Liver (tissue), 9 donors: ENCODE data around the gene FOXK1. TPM values are rescaled to one million over a fixed set of nuclear protein-coding genes. Genes with fewer than 3 reads are reported as not detected.

ENCODE experiments used
- DNase-seq: peaks from one replicate; pipeline ENCODE4 v3.0.0-alpha.2; 2017; ENCODE audit warnings: low spot score
- H3K27ac ChIP-seq, 2 donors: one replicate each; pipeline ENCODE4 v1.7.0; 2013; ENCODE audit warnings: inconsistent platforms in 2 of 2, low read length in 2 of 2, control low read depth in 1 of 2, low read depth in 1 of 2, mild to moderate bottlenecking in 1 of 2
- H3K27me3 ChIP-seq, 4 donors: one replicate each; pipeline versions ENCODE4 v1.6.1 to v1.7.0; 2013; ENCODE audit warnings: low read length in 3 of 4, inconsistent platforms in 1 of 4, mild to moderate bottlenecking in 1 of 4, moderate library complexity in 1 of 4; ENCODE audit not compliant: control insufficient read depth in 4 of 4, insufficient read depth in 4 of 4
- H3K36me3 ChIP-seq, 4 donors: one replicate each; pipeline versions ENCODE4 v1.6.1 to v1.7.0; 2013; ENCODE audit warnings: low read length in 3 of 4, mild to moderate bottlenecking in 3 of 4, low read depth in 1 of 4, moderate library complexity in 1 of 4; ENCODE audit not compliant: control insufficient read depth in 4 of 4, insufficient read depth in 3 of 4
- H3K4me1 ChIP-seq, 4 donors: one replicate each; pipeline versions ENCODE4 v1.6.1 to v1.7.0; 2013; ENCODE audit warnings: low read length in 3 of 4, mild to moderate bottlenecking in 3 of 4, moderate library complexity in 1 of 4; ENCODE audit not compliant: control insufficient read depth in 4 of 4, insufficient read depth in 4 of 4
- H3K4me3 ChIP-seq, 3 donors: one replicate each; pipeline versions ENCODE4 v1.6.1 to v1.7.0; 2013; ENCODE audit warnings: low read length in 3 of 3, control low read depth in 1 of 3, low read depth in 1 of 3, mild to moderate bottlenecking in 1 of 3
- H3K9ac ChIP-seq, 2 donors: one replicate each; pipeline ENCODE4 v1.7.0; 2013; ENCODE audit warnings: low read length in 2 of 2, mild to moderate bottlenecking in 2 of 2, moderate library complexity in 2 of 2, control low read depth in 1 of 2, low read depth in 1 of 2
- H3K9me3 ChIP-seq, 4 donors: one replicate each; pipeline versions ENCODE4 v1.6.1 to v1.7.0; 2013; ENCODE audit warnings: low read length in 3 of 4; ENCODE audit not compliant: control insufficient read depth in 4 of 4
- ATF3 ChIP-seq: IDR thresholded peaks from 2 replicates; pipeline ENCODE4 v1.6.1; 2016; ENCODE audit warnings: antibody characterized with exemption
- CTCF ChIP-seq: fragments of 150-350 bp; IDR thresholded peaks from 2 replicates; pipeline ENCODE4 v1.5.1; 2017; ENCODE audit warnings: improper control_type of control experiment, low read depth, low read length; ENCODE audit not compliant: missing input control
- EGR1 ChIP-seq, 2 donors: IDR thresholded peaks; 2 replicates each; pipeline ENCODE4 v1.6.1; 2016 to 2018; ENCODE audit warnings: antibody characterized with exemption in 2 of 2, low read depth in 2 of 2
- FOXA1 ChIP-seq: IDR thresholded peaks from 2 replicates; pipeline ENCODE4 v1.6.1; 2016; ENCODE audit warnings: antibody characterized with exemption
- FOXA2 ChIP-seq: IDR thresholded peaks from 2 replicates; pipeline ENCODE4 v1.6.1; 2016; ENCODE audit warnings: antibody characterized with exemption
- GABPA ChIP-seq, 2 donors: IDR thresholded peaks in 1 of 2; conservative IDR thresholded peaks in 1 of 2; 2 replicates each; pipeline ENCODE4 v1.6.1; 2016; ENCODE audit warnings: antibody characterized with exemption in 2 of 2, mild to moderate bottlenecking in 1 of 2, moderate library complexity in 1 of 2
- HNF4A ChIP-seq, 2 donors: conservative IDR thresholded peaks; 2 replicates each; pipeline ENCODE4 v1.6.1; 2016; ENCODE audit warnings: antibody characterized with exemption in 2 of 2, mild to moderate bottlenecking in 2 of 2
- JUND ChIP-seq, 2 donors: IDR thresholded peaks; 2 replicates each; pipeline ENCODE4 v1.6.1; 2016; ENCODE audit warnings: antibody characterized with exemption in 2 of 2
- MAX ChIP-seq: IDR thresholded peaks from 2 replicates; pipeline ENCODE4 v1.6.1; 2016; ENCODE audit warnings: antibody characterized with exemption
- NR2F2 ChIP-seq: IDR thresholded peaks from 2 replicates; pipeline ENCODE4 v1.6.1; 2016; ENCODE audit warnings: antibody characterized with exemption
- RAD21 ChIP-seq, 2 donors: IDR thresholded peaks; 2 replicates each; pipeline ENCODE4 v1.6.1; 2016; ENCODE audit warnings: antibody characterized with exemption in 2 of 2, mild to moderate bottlenecking in 2 of 2
- REST ChIP-seq: IDR thresholded peaks from 2 replicates; pipeline ENCODE4 v1.6.1; 2016; ENCODE audit warnings: antibody characterized with exemption, mild to moderate bottlenecking
- RXRA ChIP-seq, 2 donors: IDR thresholded peaks; 2 replicates each; pipeline ENCODE4 v1.6.1; 2017 to 2018; ENCODE audit warnings: antibody characterized with exemption in 2 of 2, mild to moderate bottlenecking in 1 of 2
- SP1 ChIP-seq: IDR thresholded peaks from 2 replicates; pipeline ENCODE4 v1.6.1; 2018; ENCODE audit warnings: antibody characterized with exemption, mild to moderate bottlenecking
- TAF1 ChIP-seq: conservative IDR thresholded peaks from 2 replicates; pipeline ENCODE4 v1.6.1; 2016; ENCODE audit warnings: antibody characterized with exemption, mild to moderate bottlenecking
- YY1 ChIP-seq: IDR thresholded peaks from 2 replicates; pipeline ENCODE4 v1.6.1; 2016; ENCODE audit warnings: antibody characterized with exemption, mild to moderate bottlenecking
- ZBTB33 ChIP-seq: IDR thresholded peaks from 2 replicates; pipeline ENCODE4 v1.6.1; 2016; ENCODE audit warnings: antibody characterized with exemption
- WGBS: extraction: QIAGEN DNeasy Blood & Tissue Kit; methylation state at CpG from one replicate; pipeline ENCODE4 v1.1.7; 2013; 5-methylcytosine and 5-hydroxymethylcytosine counted together
- polyA plus RNA-seq, 2 donors: library from polyadenylated mRNA; stranded (reverse) in 1 of 2; unstranded in 1 of 2; fragments of 200-250 nt in 1 of 2; fragments of >200 nt in 1 of 2; fragmentation: Nextera tagmentation in 1 of 2; extraction: Ambion mirVana in 1 of 2; gene quantifications; one replicate each; pipeline versions ENCODE4 v1.2.1 to v1.2.3, GENCODE V29; 2013 to 2015
- total RNA-seq, 2 donors: library from RNA; depleted of rRNA; stranded (reverse); fragments of >200 nt; gene quantifications; one replicate each; pipeline ENCODE4 v1.2.3, GENCODE V29; 2014
- donor health status: healthy.
- donor health status: healthy.
- donor health status: healthy.
- donor health status: healthy.
- donor health status: healthy.

The FOXK1 gene
- total and polyA plus RNA-seq, 4 donors, result 1.2 to 8.5 (median 4.4) TPM

- Histone ChIP-seq H3K27me3 (no peaks in the 10 kb centered on the region), H3K4me3 (no peak overlapping the region), H3K9ac (no peak overlapping the region), H3K4me1 (peaks cover 0 to 8% (median 2%) of the 10 kb centered on the region in 4 donors), H3K36me3 (no peaks in the 10 kb centered on the region), H3K27ac (no peak overlapping the region), H3K9me3 (no peaks in the 10 kb centered on the region)
- no peak for TF ChIP-seq RAD21 (IDR thresholded peaks at IDR 0.05)
- no peak for TF ChIP-seq ATF3
- no peak for TF ChIP-seq EGR1 (IDR thresholded peaks at IDR 0.05; ENCODE audit: low read depth in 2 of 2)
- TF ChIP-seq YY1, result no peak
- no peak for TF ChIP-seq ZBTB33
- no peak for TF ChIP-seq FOXA1
- TF ChIP-seq CTCF, result no peak
- no peak for TF ChIP-seq NR2F2
- TF ChIP-seq SP1, result no peak
- TF ChIP-seq HNF4A (conservative IDR thresholded peaks at IDR 0.05), result no peak
- TF ChIP-seq TAF1, result no peak
- no peak for TF ChIP-seq FOXA2
- 88% methylated on average over 2 of the region's 2 CpGs for whole genome bisulfite sequencing
- no peak for DNase-seq
Measured at GRCh38 chr7:4694305-4694704, 12.2 kb downstream of the FOXK1 start.

- TF ChIP-seq TAF1 (no peak), NR2F2 (no peak), HNF4A (conservative IDR thresholded peaks at IDR 0.05) (no peak)
- H3K9me3 ChIP-seq, result no peaks in the 10 kb centered on the region
- no peaks in the 10 kb centered on the region for H3K27me3 ChIP-seq
- DNase-seq, result no peak
- no peak overlapping the region for H3K27ac ChIP-seq
- H3K36me3 ChIP-seq, result no peaks in the 10 kb centered on the region
- WGBS, result 96% methylated on average over 10 of the region's 10 CpGs
- H3K4me1 ChIP-seq, result peaks cover 0 to 2% (median under 1%) of the 10 kb centered on the region in 4 donors
- no peak overlapping the region for H3K4me3 ChIP-seq
- no peak overlapping the region for H3K9ac ChIP-seq
Measured at GRCh38 chr7:4698707-4699275, 16.7 kb downstream of the FOXK1 start.

- H3K9ac ChIP-seq, result no peak overlapping the region
- no peaks in the 10 kb centered on the region for H3K27me3 ChIP-seq
- no peaks in the 10 kb centered on the region for H3K9me3 ChIP-seq
- no peak overlapping the region for H3K4me3 ChIP-seq
- no peak overlapping the region for H3K27ac ChIP-seq
- peaks cover 0 to 2% (median under 1%) of the 10 kb centered on the region in 4 donors for H3K4me1 ChIP-seq
- no peak for DNase-seq
- 76% methylated on average over 10 of the region's 10 CpGs for WGBS
- no peaks in the 10 kb centered on the region for H3K36me3 ChIP-seq
- TF ChIP-seq NR2F2 (no peak), FOXA2 (no peak), MAX (no peak), RAD21 (IDR thresholded peaks at IDR 0.05) (no peak), SP1 (no peak), ATF3 (no peak), RXRA (IDR thresholded peaks at IDR 0.05) (no peak), TAF1 (no peak), ZBTB33 (no peak), JUND (IDR thresholded peaks at IDR 0.05) (no peak), FOXA1 (no peak), REST (no peak), GABPA (IDR thresholded peaks at IDR 0.05 in 1 of 2, conservative IDR thresholded peaks at IDR 0.05 in 1 of 2) (no peak)
Measured at GRCh38 chr7:4699841-4700240, 17.7 kb downstream of the FOXK1 start.
